GM23338 (cell line): ENCODE measurements around the gene SLX4IP. TPM values are rescaled to one million over a fixed set of nuclear protein-coding genes. Genes with fewer than 3 reads are reported as not detected.

Experiments
- ATAC-seq: fragments of 200-7000 bp; cut with Tn5 transposase; 3 replicates; pipeline ENCODE4 v1.9.1; 2020
- DNase-seq: peaks from one replicate; pipeline ENCODE4 v3.0.0-alpha.2; 2015; ENCODE audit warnings: low spot score
- H2AFZ ChIP-seq: fragments of 200-600 bp; sonication (generic); 2 replicates; pipeline ENCODE4 v1.8.0; 2016; ENCODE audit warnings: antibody characterized with exemption, mild to moderate bottlenecking, moderate library complexity
- H3F3A ChIP-seq: fragments of 200-600 bp; sonication (generic); replicated peaks from 2 replicates; pipeline ENCODE4 v1.8.0; 2017; ENCODE audit warnings: antibody characterized with exemption, mixed run types, low read depth
- H3K27ac ChIP-seq: fragments of 200-600 bp; sonication (generic); 2 replicates; pipeline ENCODE4 v1.6.1; 2016; ENCODE audit warnings: low read depth
- H3K27me3 ChIP-seq: fragments of 200-600 bp; sonication (generic); 2 replicates; pipeline ENCODE4 v1.8.0; 2016; ENCODE audit warnings: mild to moderate bottlenecking, mixed run types, moderate library complexity; ENCODE audit not compliant: insufficient read depth
- H3K36me3 ChIP-seq: fragments of 200-600 bp; sonication (generic); 2 replicates; pipeline ENCODE4 v1.8.0; 2016; ENCODE audit warnings: mild to moderate bottlenecking; ENCODE audit not compliant: insufficient read depth
- H3K4me1 ChIP-seq: fragments of 200-600 bp; sonication (generic); 2 replicates; pipeline ENCODE4 v1.8.0; 2016; ENCODE audit warnings: mild to moderate bottlenecking, moderate library complexity; ENCODE audit not compliant: insufficient read depth
- H3K4me2 ChIP-seq: fragments of 200-600 bp; sonication (generic); 2 replicates; pipeline ENCODE4 v1.7.1; 2017; ENCODE audit warnings: mixed run types
- H3K4me3 ChIP-seq: fragments of 200-600 bp; sonication (generic); 2 replicates; pipeline ENCODE4 v1.6.1; 2016; ENCODE audit warnings: mixed run types
- H3K79me2 ChIP-seq: fragments of 200-600 bp; sonication (generic); replicated peaks from 2 replicates; pipeline ENCODE4 v1.8.0; 2017; ENCODE audit warnings: mild to moderate bottlenecking; ENCODE audit not compliant: insufficient read depth
- H3K9me2 ChIP-seq: fragments of 200-600 bp; sonication (generic); 2 replicates; pipeline ENCODE4 v1.8.0; 2017; ENCODE audit not compliant: insufficient read depth
- H4K20me1 ChIP-seq: fragments of 200-600 bp; sonication (generic); replicated peaks from 2 replicates; pipeline ENCODE4 v1.8.0; 2017; ENCODE audit warnings: mild to moderate bottlenecking; ENCODE audit not compliant: insufficient read depth
- H3K27ac Mint-ChIP-seq: 2 replicates; pipeline ENCODE4 v1.8.0; 2020; ENCODE audit warnings: inconsistent platforms, mild to moderate bottlenecking, moderate library complexity, mixed read lengths
- H3K27me3 Mint-ChIP-seq: 3 replicates; pipeline ENCODE4 v1.8.0; 2022; ENCODE audit warnings: low read depth, mild to moderate bottlenecking, moderate library complexity, mixed read lengths, inconsistent platforms; ENCODE audit not compliant: insufficient read depth, poor library complexity
- H3K36me3 Mint-ChIP-seq: 3 replicates; pipeline ENCODE4 v1.8.0; 2021; ENCODE audit warnings: low read depth, mild to moderate bottlenecking, inconsistent platforms, moderate library complexity, mixed read lengths
- H3K4me1 Mint-ChIP-seq: 3 replicates; pipeline ENCODE4 v1.8.0; 2020; ENCODE audit warnings: mild to moderate bottlenecking, inconsistent platforms, mixed read lengths
- H3K4me3 Mint-ChIP-seq: 3 replicates; pipeline ENCODE4 v1.8.0; 2021; ENCODE audit warnings: moderate library complexity, mild to moderate bottlenecking, inconsistent platforms, mixed read lengths
- H3K9me3 Mint-ChIP-seq: 3 replicates; pipeline ENCODE4 v1.8.0; 2020; ENCODE audit warnings: moderate library complexity, mild to moderate bottlenecking, inconsistent platforms, mixed read lengths
- CREB1 ChIP-seq: fragments of 250-450 bp; sonication (Bioruptor Pico); IDR thresholded peaks from 2 replicates; pipeline ENCODE4 v1.5.0; 2020; ENCODE audit warnings: low read depth, mild to moderate bottlenecking, moderate library complexity
- EZH2phosphoT487 ChIP-seq: fragments of 200-600 bp; sonication (generic); IDR thresholded peaks from one replicate; pipeline ENCODE4 v1.8.1; 2018; ENCODE audit warnings: antibody characterized with exemption; ENCODE audit not compliant: unreplicated experiment
- JUNB ChIP-seq: IDR thresholded peaks from one replicate; pipeline ENCODE4 v1.6.1; 2016; ENCODE audit warnings: antibody characterized with exemption; ENCODE audit not compliant: unreplicated experiment
- NANOG ChIP-seq: IDR thresholded peaks from 2 replicates; pipeline ENCODE4 v1.6.1; 2016; ENCODE audit warnings: antibody characterized with exemption, borderline replicate concordance
- STAT1 ChIP-seq: IDR thresholded peaks from one replicate; pipeline ENCODE4 v1.6.1; 2016; ENCODE audit warnings: antibody characterized with exemption; ENCODE audit not compliant: unreplicated experiment
- polyA plus RNA-seq: library from polyadenylated mRNA; unstranded; fragments of >200 nt; fragmentation: Nextera tagmentation; extraction: Ambion mirVana; gene quantifications from 2 replicates; pipeline ENCODE4 v1.2.1, GENCODE V29; 2016
- total RNA-seq: library from RNA; depleted of rRNA; stranded (reverse); fragments of >200 nt; shearing (Covaris generic); gene quantifications from 2 replicates; pipeline ENCODE4 v1.2.3, GENCODE V29; 2014
- TF ChIP-seq, protein P1 (sequence below), 2 experiments: fragments of 200-600 bp in 1 of 2; sonication (generic) in 1 of 2; conservative IDR thresholded peaks; 2 replicates each; pipeline versions ENCODE4 v1.5.1 to v1.6.1; 2016 to 2017; ENCODE audit warnings: antibody characterized with exemption in 2 of 2, low read depth in 2 of 2, mild to moderate bottlenecking in 2 of 2, moderate library complexity in 1 of 2
- TF ChIP-seq, protein P2 (sequence below): fragments of 250-450 bp; sonication (Bioruptor Pico); IDR thresholded peaks from 2 replicates; pipeline ENCODE4 v1.5.0; 2020; ENCODE audit warnings: mild to moderate bottlenecking, moderate library complexity

Gene SLX4IP
- total and polyA plus RNA-seq, 2 experiments from 2014 or later = 9.1 to 9.8 TPM

DNA sequence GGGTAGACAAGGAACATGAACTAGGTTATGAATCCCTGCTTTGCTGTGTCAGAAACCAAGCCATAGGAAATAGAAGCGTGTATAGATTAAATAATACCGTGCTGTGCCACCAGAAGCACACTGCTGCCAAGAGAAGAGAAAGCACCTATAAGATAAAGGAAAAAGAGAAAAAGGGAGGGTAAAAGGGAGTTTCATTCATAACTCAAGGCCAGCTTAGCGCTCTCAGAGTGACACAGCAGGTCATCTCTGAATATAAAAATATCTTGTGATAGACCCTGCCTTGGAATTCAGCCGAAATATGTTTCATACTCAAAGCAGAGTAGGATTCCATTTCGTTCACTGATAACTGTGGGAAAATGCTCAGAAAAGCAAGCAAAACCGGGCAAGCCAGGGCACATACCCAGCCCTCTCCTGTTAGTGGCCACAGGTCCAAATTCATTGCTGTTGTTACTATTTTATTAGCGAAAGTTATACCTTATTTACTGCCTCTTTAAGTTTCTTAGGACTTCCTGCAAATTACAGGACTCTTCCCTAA, 230.0 kb downstream of the SLX4IP start:
- peaks cover 75% of the 10 kb centered on the region for H3K4me1 ChIP-seq
- ATAC-seq = no peak; the same call in 2 of the 3 replicates
- peak overlapping the region; percentile 32 for H3K4me3 ChIP-seq
- no peak overlapping the region for H2AFZ ChIP-seq
- peaks cover 96% of the 10 kb centered on the region for H3K4me1 Mint-ChIP-seq
- peak overlapping the region; percentile 58 for H3K4me3 Mint-ChIP-seq
- H3K36me3 Mint-ChIP-seq = peaks cover 80% of the 10 kb centered on the region
- H3K9me2 ChIP-seq = no peaks in the 10 kb centered on the region
- no peak for DNase-seq
- H3K4me2 ChIP-seq = peak overlapping the region; percentile 66
- peak overlapping the region; percentile 97 for H3K27ac Mint-ChIP-seq
- 0 out of 2 replicates have a peak, but pooled peaks cover 3% of the 10 kb centered on the region for H4K20me1 ChIP-seq
- peaks cover 9% of the 10 kb centered on the region for H3K27me3 Mint-ChIP-seq
- H3F3A ChIP-seq = no peaks in the 10 kb centered on the region
- TF ChIP-seq, protein P1, sequence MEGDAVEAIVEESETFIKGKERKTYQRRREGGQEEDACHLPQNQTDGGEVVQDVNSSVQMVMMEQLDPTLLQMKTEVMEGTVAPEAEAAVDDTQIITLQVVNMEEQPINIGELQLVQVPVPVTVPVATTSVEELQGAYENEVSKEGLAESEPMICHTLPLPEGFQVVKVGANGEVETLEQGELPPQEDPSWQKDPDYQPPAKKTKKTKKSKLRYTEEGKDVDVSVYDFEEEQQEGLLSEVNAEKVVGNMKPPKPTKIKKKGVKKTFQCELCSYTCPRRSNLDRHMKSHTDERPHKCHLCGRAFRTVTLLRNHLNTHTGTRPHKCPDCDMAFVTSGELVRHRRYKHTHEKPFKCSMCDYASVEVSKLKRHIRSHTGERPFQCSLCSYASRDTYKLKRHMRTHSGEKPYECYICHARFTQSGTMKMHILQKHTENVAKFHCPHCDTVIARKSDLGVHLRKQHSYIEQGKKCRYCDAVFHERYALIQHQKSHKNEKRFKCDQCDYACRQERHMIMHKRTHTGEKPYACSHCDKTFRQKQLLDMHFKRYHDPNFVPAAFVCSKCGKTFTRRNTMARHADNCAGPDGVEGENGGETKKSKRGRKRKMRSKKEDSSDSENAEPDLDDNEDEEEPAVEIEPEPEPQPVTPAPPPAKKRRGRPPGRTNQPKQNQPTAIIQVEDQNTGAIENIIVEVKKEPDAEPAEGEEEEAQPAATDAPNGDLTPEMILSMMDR (conservative IDR thresholded peaks at IDR 0.05; ENCODE audit: low read depth in 2 of 2) = no peak
- TF ChIP-seq EZH2phosphoT487 (no peak), STAT1 (no peak), NANOG (no peak), CREB1 (CRISPR knock-in tag) (no peak), JUNB (no peak)
- TF ChIP-seq, protein P2, sequence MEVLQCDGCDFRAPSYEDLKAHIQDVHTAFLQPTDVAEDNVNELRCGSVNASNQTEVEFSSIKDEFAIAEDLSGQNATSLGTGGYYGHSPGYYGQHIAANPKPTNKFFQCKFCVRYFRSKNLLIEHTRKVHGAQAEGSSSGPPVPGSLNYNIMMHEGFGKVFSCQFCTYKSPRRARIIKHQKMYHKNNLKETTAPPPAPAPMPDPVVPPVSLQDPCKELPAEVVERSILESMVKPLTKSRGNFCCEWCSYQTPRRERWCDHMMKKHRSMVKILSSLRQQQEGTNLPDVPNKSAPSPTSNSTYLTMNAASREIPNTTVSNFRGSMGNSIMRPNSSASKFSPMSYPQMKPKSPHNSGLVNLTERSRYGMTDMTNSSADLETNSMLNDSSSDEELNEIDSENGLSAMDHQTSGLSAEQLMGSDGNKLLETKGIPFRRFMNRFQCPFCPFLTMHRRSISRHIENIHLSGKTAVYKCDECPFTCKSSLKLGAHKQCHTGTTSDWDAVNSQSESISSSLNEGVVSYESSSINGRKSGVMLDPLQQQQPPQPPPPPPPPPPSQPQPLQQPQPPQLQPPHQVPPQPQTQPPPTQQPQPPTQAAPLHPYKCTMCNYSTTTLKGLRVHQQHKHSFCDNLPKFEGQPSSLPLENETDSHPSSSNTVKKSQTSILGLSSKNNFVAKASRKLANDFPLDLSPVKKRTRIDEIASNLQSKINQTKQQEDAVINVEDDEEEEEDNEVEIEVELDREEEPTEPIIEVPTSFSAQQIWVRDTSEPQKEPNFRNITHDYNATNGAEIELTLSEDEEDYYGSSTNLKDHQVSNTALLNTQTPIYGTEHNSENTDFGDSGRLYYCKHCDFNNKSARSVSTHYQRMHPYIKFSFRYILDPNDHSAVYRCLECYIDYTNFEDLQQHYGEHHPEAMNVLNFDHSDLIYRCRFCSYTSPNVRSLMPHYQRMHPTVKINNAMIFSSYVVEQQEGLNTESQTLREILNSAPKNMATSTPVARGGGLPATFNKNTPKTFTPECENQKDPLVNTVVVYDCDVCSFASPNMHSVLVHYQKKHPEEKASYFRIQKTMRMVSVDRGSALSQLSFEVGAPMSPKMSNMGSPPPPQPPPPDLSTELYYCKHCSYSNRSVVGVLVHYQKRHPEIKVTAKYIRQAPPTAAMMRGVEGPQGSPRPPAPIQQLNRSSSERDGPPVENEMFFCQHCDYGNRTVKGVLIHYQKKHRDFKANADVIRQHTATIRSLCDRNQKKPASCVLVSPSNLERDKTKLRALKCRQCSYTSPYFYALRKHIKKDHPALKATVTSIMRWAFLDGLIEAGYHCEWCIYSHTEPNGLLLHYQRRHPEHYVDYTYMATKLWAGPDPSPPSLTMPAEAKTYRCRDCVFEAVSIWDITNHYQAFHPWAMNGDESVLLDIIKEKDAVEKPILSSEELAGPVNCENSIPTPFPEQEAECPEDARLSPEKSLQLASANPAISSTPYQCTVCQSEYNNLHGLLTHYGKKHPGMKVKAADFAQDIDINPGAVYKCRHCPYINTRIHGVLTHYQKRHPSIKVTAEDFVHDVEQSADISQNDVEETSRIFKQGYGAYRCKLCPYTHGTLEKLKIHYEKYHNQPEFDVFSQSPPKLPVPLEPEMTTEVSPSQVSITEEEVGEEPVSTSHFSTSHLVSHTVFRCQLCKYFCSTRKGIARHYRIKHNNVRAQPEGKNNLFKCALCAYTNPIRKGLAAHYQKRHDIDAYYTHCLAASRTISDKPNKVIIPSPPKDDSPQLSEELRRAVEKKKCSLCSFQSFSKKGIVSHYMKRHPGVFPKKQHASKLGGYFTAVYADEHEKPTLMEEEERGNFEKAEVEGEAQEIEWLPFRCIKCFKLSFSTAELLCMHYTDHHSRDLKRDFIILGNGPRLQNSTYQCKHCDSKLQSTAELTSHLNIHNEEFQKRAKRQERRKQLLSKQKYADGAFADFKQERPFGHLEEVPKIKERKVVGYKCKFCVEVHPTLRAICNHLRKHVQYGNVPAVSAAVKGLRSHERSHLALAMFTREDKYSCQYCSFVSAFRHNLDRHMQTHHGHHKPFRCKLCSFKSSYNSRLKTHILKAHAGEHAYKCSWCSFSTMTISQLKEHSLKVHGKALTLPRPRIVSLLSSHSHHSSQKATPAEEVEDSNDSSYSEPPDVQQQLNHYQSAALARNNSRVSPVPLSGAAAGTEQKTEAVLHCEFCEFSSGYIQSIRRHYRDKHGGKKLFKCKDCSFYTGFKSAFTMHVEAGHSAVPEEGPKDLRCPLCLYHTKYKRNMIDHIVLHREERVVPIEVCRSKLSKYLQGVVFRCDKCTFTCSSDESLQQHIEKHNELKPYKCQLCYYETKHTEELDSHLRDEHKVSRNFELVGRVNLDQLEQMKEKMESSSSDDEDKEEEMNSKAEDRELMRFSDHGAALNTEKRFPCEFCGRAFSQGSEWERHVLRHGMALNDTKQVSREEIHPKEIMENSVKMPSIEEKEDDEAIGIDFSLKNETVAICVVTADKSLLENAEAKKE (CRISPR knock-in tag) = no peak
- no peaks in the 10 kb centered on the region for H3K9me3 Mint-ChIP-seq
- peak overlapping the region; percentile 87 for H3K27ac ChIP-seq
- H3K27me3 ChIP-seq = no peaks in the 10 kb centered on the region
- 0 out of 2 replicates have a peak, but pooled peaks cover 4% of the 10 kb centered on the region for H3K36me3 ChIP-seq
- peaks cover 89% of the 10 kb centered on the region for H3K79me2 ChIP-seq
